HG03521 (cell line): ENCODE results near the gene CCDC107.

Source experiments
- ATAC-seq: cut with Tn5 transposase; IDR thresholded peaks from one replicate; pipeline ENCODE4 v1.9.1; 2021; ENCODE audit warnings: mild to moderate bottlenecking, moderate library complexity; ENCODE audit not compliant: unreplicated experiment

CCDC107 gene

DNA sequence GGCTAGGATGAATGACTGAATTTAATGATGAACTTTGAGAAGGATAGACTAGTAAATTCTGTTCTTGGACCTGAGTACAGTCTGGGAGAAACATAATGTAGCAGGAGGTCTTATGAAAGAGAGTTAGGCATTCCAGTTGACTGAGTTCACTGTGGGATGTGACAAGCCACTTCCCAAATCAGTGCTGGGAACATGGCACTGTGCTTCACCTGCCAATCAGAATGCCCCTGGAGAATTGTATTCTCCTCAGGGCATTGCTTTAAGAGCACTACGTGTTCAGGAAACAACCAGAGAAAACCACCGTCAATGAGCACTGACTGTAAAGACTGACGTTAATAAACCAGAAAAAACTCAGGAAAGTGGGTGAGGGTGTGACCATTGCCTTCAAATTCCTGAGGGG is 1.2 kb downstream of the CCDC107 start:
- no peak for ATAC-seq

DNA sequence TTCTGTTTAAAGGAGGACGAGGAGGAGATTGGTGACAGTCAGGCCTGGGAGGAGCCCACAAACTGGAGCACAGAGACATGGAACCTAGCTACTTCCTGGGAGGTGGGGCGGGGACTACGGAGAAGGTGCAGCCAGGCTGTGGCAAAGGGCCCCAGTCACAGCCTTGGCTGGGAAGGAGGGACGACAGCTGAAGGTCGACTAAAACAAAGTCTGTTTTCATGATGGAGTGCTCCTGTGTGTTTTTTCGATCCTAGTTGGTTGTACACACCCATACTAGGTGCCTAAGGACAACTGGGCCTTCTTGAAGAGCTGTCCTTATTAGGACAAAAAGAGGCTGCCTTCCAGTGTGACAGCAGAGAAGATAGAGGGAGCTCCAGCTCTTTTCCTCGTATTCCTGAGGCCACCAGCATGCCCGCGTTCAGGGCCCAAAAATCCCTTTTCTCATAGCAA is 2.9 kb downstream of the CCDC107 start:
- ATAC-seq: no peak

DNA sequence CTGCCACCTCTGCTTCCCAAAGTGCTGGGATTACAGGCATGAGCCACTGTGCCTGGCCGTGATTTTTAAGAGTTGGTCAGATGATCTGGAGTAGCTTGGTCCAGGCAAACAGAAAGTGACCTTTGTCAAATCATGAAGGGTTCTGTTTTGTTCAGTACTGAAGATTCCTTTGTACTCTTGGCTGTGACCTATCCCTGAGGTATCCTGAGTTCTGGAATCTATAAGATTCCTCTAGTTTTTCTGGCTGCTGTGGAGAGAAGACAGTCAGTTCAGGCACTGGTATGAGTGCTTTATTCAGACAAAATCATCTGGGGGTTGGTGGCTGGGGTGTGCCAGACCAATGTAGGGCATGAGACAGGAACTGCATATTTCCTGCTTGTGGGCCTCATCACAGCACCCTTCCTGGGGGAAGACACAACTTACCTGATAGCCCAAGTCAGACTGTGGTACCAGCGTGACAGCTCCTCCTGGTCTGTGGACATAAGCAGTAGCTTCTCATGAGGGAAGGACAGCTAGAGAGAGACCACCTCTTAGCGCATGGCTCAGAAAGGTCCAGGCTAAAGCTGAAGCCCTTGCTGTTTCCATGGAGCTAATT is 3.8 kb downstream of the CCDC107 start:
- no peak for ATAC-seq

DNA sequence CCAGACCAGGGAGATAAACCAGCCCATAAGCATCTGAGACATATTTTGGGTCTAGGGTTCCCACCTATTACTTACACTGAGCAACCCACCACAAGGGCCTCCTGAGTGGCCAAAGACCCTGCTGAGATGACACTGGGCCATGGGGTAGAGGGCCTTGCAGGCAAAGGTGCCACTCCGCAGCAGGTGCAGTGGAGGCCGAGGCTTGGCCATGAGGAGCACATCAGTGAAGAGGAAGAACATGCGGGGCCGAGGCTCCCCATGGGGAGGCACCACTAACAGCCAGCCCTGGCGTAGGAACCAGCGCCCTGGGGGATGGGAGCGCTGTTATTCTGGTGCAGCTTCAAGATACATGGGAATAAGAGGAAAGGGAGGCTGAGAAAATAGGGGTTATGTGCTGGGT is 4.3 kb downstream of the CCDC107 start:
- no peak for ATAC-seq

DNA sequence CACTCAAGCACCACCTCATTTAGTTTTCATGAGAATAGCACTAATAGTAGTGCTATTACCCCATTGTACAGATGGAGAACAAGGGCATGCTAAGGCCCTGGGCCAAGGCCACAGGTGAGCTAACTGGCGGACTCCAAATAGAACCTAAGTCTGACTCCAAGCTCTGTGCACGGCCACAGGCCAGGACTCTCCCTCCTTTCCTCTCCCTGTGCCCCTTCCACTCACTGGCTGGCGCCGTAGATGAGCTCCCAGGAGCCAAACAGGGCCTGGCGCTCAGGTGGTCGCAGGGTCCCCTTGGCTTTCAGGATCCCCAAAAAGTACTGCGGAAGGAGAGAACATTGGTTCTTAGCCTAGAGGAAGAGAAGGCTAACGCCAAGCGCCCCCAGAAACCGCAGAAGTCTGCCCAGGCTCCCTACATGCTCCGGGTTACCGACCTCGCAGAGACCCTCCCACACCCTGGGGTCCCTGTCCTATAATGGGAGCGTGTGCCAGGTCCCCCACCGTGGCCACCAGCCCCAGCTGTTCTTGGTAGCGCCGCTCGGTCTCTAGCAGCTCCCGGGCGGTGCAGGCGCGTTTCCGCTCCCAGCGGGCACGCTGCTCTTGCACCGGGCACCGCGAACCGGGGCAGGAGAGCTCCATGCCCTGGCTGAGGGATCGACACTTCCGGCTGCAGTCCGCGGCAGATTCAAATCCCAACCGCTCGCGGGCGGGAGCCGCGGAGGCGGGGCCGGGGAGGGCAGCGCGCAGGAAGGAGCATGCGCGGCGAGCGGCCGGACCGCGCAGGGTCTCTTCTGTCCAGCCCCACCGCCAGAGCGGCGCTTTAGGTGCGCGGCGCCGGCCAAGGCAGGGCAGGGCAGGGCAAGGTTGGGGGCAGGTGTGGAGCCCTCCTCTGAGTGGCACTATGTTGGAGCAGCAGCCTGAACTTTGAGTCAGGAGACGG is 6.7 kb downstream of the CCDC107 start, which contains the start of gene ARHGEF39:
TSS of gene ARHGEF39 (minus strand) at position 665 of the 940 bp plus-strand sequence. CDS start at position 639, 26 bp downstream.
- peak; percentile 60 for ATAC-seq

DNA sequence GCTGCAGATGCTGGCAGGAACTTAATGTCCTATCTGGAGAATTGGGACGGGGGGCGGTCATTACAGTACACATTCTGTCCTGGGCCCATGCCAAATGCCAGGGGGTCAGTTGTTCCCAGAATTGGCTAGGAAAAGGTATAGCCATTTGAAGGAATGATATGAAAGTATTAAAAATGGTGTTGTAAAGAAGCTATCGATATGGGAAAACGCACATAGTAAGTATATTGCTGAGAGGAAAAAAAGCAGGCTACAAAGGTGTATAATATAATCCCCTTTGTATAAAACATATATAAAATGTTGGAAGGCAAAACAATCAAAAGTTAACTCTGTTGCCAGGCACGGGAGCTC is 7.4 kb downstream of the CCDC107 start:
- no peak for ATAC-seq

DNA sequence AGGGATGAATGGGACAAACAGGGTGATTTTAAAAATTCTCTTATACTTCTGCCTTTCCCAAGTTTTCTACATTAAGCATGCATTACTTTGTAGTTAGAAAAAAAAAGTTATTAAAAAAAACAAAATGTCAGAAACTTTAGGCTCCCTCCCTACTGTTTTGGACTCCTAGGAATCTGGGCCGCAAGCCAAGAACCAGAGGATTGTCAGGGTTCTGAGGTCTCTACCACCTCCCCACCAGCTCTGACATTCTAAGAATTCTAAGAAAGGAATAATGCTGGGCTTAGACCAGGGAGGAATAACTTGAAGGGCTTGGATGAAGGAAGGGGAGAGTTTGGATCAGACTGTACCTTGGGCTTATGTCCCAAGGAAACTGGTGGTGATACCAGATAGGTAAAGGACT is 8.0 kb downstream of the CCDC107 start:
- no peak for ATAC-seq

DNA sequence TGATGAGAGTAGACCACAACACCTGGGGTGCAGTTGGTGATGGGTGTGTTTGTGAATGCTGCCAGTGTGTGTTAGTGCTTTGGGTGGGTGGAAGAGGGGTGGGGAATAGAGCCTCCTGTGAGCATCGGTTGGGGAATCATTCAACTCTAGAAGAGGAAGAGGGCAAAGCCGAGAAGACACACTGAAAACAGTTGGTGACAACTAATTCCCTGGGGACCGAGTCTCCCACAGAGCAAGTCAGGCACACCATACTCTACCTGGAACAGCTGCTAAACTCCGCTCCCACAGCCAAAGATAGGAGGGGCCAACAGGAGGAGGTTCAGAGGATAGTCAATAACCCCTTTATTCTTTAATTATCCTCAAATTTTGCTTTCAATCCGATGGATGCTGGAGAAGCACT is 8.5 kb downstream of the CCDC107 start:
- no peak for ATAC-seq

DNA sequence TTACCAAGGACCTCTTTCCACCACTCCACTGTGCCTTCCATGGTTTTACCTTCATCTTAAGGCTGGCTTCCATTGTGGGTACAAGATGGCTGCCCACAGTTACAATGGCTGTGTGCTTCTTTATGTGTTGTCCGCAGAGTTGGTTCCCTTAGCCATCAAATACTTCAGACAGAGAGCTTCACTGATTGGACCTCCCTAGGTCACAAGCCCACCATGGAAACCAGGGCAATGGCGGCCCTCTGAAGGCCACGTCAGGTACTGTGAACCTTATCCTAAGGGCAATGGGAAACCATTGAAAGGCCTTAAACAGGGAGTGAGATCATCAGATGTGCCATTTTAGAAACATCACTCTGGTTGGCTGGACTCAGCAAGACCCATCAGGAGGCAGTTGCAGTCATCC is 9.8 kb downstream of the CCDC107 start:
- no peak for ATAC-seq

DNA sequence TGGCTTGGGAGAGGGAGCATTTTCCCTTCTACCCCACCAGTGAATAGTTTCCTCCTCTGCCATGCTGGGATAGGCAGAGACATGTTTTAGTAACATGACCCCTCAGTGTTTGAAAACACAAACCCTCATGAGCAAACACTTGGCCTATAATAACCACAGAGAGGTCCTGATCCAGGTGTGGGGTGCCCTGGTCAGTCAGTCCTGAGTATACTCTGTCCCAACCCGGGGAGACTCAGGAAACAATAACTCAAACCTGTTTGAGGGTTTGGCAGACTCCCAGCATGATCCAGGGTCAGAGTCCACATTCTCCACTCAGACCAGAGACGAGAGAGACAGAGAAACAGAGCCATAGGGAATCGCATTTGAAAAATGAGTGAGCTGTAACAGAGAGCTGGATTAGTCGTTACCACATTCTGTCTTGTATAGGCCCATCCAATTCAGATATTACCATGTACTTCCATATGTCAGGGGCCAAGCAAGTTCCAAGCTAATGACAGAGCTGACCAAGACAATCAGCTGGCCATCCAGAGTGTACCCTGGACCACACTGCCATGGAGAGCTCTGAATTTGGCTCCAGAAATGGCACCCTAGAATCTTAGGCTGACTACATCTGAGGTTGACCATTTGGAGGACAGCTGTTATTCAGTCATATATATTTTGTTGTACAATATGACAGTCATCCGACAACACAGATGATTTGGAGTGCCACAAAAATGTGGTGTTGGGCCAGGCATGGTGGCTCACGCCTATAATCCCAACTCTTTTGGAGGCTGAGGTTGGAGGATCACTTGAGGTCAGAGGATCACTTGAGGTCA is 11.4 kb downstream of the CCDC107 start:
- ATAC-seq: no peak

DNA sequence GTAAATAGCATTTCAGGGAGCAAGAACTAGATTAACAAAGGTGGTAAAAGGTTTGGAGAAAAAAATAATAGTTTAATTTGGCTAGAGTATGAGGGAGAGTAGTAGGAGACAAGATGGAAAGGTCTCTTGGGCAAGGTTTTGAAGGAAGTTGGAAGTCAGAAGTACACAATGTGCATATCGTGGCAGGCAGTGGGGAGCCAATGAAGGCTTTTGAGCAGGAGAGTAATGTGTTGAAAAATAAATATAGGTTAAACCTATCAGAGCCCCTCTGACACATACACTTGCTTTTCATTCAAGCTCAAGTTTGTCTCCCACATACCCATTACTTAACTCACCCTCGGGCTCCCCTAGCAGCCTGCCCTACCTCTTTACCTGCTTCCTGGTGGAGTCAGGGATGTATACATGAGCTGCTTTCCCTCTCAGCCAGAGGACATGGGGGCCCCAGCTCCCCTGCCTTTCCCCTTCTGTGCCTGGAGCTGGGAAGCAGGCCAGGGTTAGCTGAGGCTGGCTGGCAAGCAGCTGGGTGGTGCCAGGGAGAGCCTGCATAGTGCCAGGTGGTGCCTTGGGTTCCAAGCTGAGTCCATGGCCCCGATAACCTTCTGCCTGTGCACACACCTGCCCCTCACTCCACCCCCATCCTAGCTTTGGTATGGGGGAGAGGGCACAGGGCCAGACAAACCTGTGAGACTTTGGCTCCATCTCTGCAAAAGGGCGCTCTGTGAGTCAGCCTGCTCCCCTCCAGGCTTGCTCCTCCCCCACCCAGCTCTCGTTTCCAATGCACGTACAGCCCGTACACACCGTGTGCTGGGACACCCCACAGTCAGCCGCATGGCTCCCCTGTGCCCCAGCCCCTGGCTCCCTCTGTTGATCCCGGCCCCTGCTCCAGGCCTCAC is 15.3 kb downstream of the CCDC107 start, which contains the start of gene CA9:
TSS of gene CA9 (plus strand) at position 797 of the 893 bp plus-strand sequence. CDS start at position 829, 32 bp downstream.
- no peak for ATAC-seq

DNA sequence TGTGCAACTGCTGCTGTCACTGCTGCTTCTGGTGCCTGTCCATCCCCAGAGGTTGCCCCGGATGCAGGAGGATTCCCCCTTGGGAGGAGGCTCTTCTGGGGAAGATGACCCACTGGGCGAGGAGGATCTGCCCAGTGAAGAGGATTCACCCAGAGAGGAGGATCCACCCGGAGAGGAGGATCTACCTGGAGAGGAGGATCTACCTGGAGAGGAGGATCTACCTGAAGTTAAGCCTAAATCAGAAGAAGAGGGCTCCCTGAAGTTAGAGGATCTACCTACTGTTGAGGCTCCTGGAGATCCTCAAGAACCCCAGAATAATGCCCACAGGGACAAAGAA is 15.9 kb downstream of the CCDC107 start:
- ATAC-seq: no peak

DNA sequence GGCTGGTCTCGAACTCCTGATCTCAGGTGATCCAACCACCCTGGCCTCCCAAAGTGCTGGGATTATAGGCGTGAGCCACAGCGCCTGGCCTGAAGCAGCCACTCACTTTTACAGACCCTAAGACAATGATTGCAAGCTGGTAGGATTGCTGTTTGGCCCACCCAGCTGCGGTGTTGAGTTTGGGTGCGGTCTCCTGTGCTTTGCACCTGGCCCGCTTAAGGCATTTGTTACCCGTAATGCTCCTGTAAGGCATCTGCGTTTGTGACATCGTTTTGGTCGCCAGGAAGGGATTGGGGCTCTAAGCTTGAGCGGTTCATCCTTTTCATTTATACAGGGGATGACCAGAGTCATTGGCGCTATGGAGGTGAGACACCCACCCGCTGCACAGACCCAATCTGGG is 17.1 kb downstream of the CCDC107 start:
- ATAC-seq: no peak

DNA sequence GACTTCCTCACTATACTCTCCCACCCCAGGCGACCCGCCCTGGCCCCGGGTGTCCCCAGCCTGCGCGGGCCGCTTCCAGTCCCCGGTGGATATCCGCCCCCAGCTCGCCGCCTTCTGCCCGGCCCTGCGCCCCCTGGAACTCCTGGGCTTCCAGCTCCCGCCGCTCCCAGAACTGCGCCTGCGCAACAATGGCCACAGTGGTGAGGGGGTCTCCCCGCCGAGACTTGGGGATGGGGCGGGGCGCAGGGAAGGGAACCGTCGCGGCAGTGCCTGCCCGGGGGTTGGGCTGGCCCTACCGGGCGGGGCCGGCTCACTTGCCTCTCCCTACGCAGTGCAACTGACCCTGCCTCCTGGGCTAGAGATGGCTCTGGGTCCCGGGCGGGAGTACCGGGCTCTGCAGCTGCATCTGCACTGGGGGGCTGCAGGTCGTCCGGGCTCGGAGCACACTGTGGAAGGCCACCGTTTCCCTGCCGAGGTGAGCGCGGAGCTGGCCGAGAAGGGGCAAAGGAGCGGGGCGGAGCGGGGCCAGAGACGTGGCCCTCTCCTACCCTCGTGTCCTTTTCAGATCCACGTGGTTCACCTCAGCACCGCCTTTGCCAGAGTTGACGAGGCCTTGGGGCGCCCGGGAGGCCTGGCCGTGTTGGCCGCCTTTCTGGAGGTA is 17.8 kb downstream of the CCDC107 start:
- no peak for ATAC-seq

DNA sequence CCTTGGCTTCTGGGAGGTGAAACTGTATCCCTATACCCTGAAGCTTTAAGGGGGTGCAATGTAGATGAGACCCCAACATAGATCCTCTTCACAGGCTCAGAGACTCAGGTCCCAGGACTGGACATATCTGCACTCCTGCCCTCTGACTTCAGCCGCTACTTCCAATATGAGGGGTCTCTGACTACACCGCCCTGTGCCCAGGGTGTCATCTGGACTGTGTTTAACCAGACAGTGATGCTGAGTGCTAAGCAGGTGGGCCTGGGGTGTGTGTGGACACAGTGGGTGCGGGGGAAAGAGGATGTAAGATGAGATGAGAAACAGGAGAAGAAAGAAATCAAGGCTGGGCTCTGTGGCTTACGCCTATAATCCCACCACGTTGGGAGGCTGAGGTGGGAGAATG is 21.0 kb downstream of the CCDC107 start:
- ATAC-seq: no peak

DNA sequence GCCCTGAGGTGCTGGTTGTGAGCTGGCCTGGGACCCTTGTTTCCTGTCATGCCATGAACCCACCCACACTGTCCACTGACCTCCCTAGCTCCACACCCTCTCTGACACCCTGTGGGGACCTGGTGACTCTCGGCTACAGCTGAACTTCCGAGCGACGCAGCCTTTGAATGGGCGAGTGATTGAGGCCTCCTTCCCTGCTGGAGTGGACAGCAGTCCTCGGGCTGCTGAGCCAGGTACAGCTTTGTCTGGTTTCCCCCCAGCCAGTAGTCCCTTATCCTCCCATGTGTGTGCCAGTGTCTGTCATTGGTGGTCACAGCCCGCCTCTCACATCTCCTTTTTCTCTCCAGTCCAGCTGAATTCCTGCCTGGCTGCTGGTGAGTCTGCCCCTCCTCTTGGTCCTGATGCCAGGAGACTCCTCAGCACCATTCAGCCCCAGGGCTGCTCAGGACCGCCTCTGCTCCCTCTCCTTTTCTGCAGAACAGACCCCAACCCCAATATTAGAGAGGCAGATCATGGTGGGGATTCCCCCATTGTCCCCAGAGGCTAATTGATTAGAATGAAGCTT is 21.8 kb downstream of the CCDC107 start:
- no peak for ATAC-seq

DNA sequence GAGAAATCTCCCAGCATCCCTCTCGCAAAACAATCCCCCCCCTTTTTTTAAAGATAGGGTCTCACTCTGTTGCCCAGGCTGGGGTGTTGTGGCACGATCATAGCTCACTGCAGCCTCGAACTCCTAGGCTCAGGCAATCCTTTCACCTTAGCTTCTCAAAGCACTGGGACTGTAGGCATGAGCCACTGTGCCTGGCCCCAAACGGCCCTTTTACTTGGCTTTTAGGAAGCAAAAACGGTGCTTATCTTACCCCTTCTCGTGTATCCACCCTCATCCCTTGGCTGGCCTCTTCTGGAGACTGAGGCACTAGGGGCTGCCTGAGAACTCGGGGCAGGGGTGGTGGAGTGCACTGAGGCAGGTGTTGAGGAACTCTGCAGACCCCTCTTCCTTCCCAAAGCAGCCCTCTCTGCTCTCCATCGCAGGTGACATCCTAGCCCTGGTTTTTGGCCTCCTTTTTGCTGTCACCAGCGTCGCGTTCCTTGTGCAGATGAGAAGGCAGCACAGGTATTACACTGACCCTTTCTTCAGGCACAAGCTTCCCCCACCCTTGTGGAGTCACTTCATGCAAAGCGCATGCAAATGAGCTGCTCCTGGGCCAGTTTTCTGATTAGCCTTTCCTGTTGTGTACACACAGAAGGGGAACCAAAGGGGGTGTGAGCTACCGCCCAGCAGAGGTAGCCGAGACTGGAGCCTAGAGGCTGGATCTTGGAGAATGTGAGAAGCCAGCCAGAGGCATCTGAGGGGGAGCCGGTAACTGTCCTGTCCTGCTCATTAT is 22.4 kb downstream of the CCDC107 start:
- no peak for ATAC-seq

DNA sequence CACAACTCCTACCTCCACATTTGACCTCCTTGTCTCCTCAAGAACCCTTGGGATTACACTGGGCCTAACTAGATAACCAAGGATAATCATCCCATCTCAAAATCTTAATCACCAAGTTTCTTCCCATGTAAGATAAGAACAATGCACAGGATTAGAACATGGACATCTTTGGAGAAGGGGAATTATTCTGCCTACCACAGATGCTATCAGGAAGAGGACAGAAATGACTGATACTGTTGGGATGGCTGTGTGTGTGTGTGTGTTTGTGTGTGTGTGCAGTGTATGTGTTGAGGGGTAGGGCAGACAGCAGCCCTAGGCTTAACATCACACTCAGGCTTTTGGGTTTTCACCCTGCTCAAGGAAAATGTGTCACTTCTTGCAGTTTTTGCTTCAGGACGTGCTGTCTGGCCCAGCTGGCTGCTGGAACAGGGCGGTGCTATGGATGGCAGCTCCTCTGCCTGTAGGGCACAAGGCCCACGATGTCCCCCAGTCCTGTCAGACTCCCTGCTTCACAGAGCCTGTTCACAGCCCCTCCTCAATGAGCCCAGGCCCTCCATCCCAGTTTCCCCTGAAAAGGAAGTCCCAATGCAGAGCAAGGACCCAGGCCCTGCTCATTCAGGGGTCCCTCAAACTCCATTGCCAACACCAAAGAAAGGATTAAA is 23.4 kb downstream of the CCDC107 start:
- ATAC-seq: no peak
